HEK293 (cell line): ENCODE results near the gene UGGT2.
A peak's percentile ranks its signal among the peaks of the same experiment; 100 is the strongest.

Experiments
- GLI4 ChIP-seq: fragments of 450-650 bp; formaldehyde crosslinking; IDR thresholded peaks from 2 replicates; pipeline ENCODE4 v1.5.1; 2016; ENCODE audit warnings: missing biosample characterization, missing genetic modification characterization
- KLF16 ChIP-seq: fragments of 450-650 bp; formaldehyde crosslinking; IDR thresholded peaks from 2 replicates; pipeline ENCODE4 v1.5.1; 2017; ENCODE audit warnings: missing biosample characterization, missing genetic modification characterization
- SALL2 ChIP-seq: fragments of 450-650 bp; formaldehyde crosslinking; IDR thresholded peaks from 2 replicates; pipeline ENCODE4 v1.5.0; 2017; ENCODE audit warnings: missing biosample characterization, mild to moderate bottlenecking, missing genetic modification characterization, borderline replicate concordance
- SP7 ChIP-seq: fragments of 450-650 bp; formaldehyde crosslinking; IDR thresholded peaks from 2 replicates; pipeline ENCODE4 v1.5.1; 2016; ENCODE audit warnings: missing biosample characterization, missing genetic modification characterization
- TRIM28 ChIP-seq: IDR thresholded peaks from 2 replicates; pipeline ENCODE4 v1.6.1; 2011; ENCODE audit warnings: low read length, control low read depth, borderline replicate concordance
- ZBTB20 ChIP-seq: fragments of 450-650 bp; formaldehyde crosslinking; IDR thresholded peaks from 2 replicates; pipeline ENCODE4 v1.5.1; 2016; ENCODE audit warnings: missing biosample characterization, missing genetic modification characterization
- ZIC2 ChIP-seq: fragments of 450-650 bp; formaldehyde crosslinking; IDR thresholded peaks from 2 replicates; pipeline ENCODE4 v1.5.1; 2016; ENCODE audit warnings: missing biosample characterization, missing genetic modification characterization
- ZNF140 ChIP-seq: fragments of 450-650 bp; formaldehyde crosslinking; IDR thresholded peaks from 2 replicates; pipeline ENCODE4 v1.5.1; 2016; ENCODE audit warnings: missing biosample characterization, missing genetic modification characterization
- ZNF239 ChIP-seq: fragments of 450-650 bp; formaldehyde crosslinking; IDR thresholded peaks from 2 replicates; pipeline ENCODE4 v1.5.1; 2016; ENCODE audit warnings: missing biosample characterization, missing genetic modification characterization
- ZNF266 ChIP-seq: fragments of 450-650 bp; formaldehyde crosslinking; IDR thresholded peaks from 2 replicates; pipeline ENCODE4 v1.5.1; 2016; ENCODE audit warnings: missing biosample characterization, missing genetic modification characterization, low read depth
- ZNF274 ChIP-seq, 2 experiments: fragments of 200-500 bp in 1 of 2; fragments of 450-650 bp in 1 of 2; sonication (Bioruptor generic) in 1 of 2; formaldehyde crosslinking in 1 of 2; IDR thresholded peaks; 2 replicates each; pipeline versions ENCODE4 v1.5.1 to v1.6.1; 2014 to 2016; ENCODE audit warnings: borderline replicate concordance in 1 of 2, inconsistent platforms in 1 of 2, low read length in 1 of 2, missing biosample characterization in 1 of 2, missing genetic modification characterization in 1 of 2
- ZNF335 ChIP-seq: fragments of 450-650 bp; formaldehyde crosslinking; conservative IDR thresholded peaks from 2 replicates; pipeline ENCODE4 v1.5.1; 2016; ENCODE audit warnings: missing biosample characterization, missing genetic modification characterization
- ZNF391 ChIP-seq: fragments of 450-650 bp; formaldehyde crosslinking; IDR thresholded peaks from 2 replicates; pipeline ENCODE4 v1.5.1; 2016; ENCODE audit warnings: low read depth, missing biosample characterization, missing genetic modification characterization, borderline replicate concordance
- ZNF426 ChIP-seq: fragments of 450-650 bp; formaldehyde crosslinking; IDR thresholded peaks from 2 replicates; pipeline ENCODE4 v1.5.1; 2017; ENCODE audit warnings: missing biosample characterization, missing genetic modification characterization, mild to moderate bottlenecking, inconsistent platforms, moderate library complexity
- ZNF561 ChIP-seq: fragments of 450-650 bp; IDR thresholded peaks from 2 replicates; pipeline ENCODE4 v1.5.1; 2018; ENCODE audit warnings: missing biosample characterization, missing genetic modification characterization, borderline replicate concordance
- ZNF626 ChIP-seq: fragments of 450-650 bp; sonication (Bioruptor Pico); formaldehyde crosslinking; IDR thresholded peaks from 2 replicates; pipeline ENCODE4 v1.5.1; 2018; ENCODE audit warnings: missing biosample characterization, missing genetic modification characterization, inconsistent platforms
- ZNF791 ChIP-seq: fragments of 450-650 bp; formaldehyde crosslinking; IDR thresholded peaks from 2 replicates; pipeline ENCODE4 v1.5.1; 2016; ENCODE audit warnings: missing biosample characterization, missing genetic modification characterization
- TF ChIP-seq, protein P1 (sequence below): fragments of 450-650 bp; formaldehyde crosslinking; conservative IDR thresholded peaks from 2 replicates; pipeline ENCODE4 v1.5.1; 2016; ENCODE audit warnings: low read depth, missing biosample characterization, missing genetic modification characterization
- TF ChIP-seq, protein P2 (sequence below): fragments of 450-650 bp; formaldehyde crosslinking; IDR thresholded peaks from 2 replicates; pipeline ENCODE4 v1.5.1; 2017; ENCODE audit warnings: missing biosample characterization, missing genetic modification characterization
- TF ChIP-seq, protein P3 (sequence below): fragments of 450-650 bp; formaldehyde crosslinking; IDR thresholded peaks from 2 replicates; pipeline ENCODE4 v1.5.1; 2016; ENCODE audit warnings: missing biosample characterization, missing genetic modification characterization, borderline replicate concordance
- TF ChIP-seq, protein P4 (sequence below): fragments of 450-650 bp; formaldehyde crosslinking; IDR thresholded peaks from 2 replicates; pipeline ENCODE4 v1.5.1; 2017; ENCODE audit warnings: missing biosample characterization, missing genetic modification characterization
- TF ChIP-seq, protein P5 (sequence below): fragments of 450-650 bp; formaldehyde crosslinking; IDR thresholded peaks from 2 replicates; pipeline ENCODE4 v1.5.1; 2016; ENCODE audit warnings: missing biosample characterization, missing genetic modification characterization
- TF ChIP-seq, protein P6 (sequence below): fragments of 450-650 bp; formaldehyde crosslinking; IDR thresholded peaks from 2 replicates; pipeline ENCODE4 v1.5.1; 2017; ENCODE audit warnings: missing biosample characterization, mild to moderate bottlenecking, missing genetic modification characterization, moderate library complexity
- TF ChIP-seq, protein P7 (sequence below): fragments of 450-650 bp; formaldehyde crosslinking; IDR thresholded peaks from 2 replicates; pipeline ENCODE4 v1.5.1; 2016; ENCODE audit warnings: missing biosample characterization, missing genetic modification characterization, low read depth

The UGGT2 gene

DNA sequence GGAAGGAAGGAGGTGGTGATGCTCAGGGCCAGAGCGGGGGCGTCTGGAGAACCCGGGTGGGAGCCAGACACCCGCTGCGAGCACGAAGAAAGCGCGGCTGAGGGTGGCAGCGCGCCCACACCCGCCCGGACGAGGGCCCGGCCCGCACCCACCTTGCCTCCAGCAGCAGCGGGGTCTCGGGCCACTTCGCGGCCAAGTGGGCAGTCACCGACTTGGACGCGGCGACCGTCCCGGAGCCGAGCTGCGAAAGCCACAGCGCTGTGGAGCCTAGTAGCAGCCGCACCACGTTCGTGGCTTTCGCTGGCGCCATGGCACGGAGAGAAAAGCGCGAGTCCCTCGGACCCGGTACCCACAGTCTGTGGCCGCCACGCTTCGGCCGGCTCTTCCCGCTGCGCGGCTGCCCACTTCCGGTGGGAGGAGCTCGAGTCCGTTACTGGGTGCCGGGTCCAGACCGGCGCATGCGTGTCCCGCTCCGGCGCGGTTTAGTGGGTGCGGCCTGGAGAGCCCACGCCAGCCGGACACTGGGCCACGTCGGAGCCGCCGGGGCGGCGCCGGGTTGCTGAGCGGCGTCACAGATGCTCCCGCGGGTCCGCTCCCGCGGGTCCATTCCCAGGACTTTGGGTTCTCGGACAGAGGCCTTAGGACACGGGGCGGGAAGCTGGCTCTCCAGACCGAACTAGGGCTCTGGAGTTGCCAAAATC is at the start of gene UGGT2 (continued):
- TF ChIP-seq, protein P1, sequence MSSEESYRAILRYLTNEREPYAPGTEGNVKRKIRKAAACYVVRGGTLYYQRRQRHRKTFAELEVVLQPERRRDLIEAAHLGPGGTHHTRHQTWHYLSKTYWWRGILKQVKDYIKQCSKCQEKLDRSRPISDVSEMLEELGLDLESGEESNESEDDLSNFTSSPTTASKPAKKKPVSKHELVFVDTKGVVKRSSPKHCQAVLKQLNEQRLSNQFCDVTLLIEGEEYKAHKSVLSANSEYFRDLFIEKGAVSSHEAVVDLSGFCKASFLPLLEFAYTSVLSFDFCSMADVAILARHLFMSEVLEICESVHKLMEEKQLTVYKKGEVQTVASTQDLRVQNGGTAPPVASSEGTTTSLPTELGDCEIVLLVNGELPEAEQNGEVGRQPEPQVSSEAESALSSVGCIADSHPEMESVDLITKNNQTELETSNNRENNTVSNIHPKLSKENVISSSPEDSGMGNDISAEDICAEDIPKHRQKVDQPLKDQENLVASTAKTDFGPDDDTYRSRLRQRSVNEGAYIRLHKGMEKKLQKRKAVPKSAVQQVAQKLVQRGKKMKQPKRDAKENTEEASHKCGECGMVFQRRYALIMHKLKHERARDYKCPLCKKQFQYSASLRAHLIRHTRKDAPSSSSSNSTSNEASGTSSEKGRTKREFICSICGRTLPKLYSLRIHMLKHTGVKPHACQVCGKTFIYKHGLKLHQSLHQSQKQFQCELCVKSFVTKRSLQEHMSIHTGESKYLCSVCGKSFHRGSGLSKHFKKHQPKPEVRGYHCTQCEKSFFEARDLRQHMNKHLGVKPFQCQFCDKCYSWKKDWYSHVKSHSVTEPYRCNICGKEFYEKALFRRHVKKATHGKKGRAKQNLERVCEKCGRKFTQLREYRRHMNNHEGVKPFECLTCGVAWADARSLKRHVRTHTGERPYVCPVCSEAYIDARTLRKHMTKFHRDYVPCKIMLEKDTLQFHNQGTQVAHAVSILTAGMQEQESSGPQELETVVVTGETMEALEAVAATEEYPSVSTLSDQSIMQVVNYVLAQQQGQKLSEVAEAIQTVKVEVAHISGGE (tag by site-specific recombination) = peak; percentile 91
- TF ChIP-seq, protein P2, sequence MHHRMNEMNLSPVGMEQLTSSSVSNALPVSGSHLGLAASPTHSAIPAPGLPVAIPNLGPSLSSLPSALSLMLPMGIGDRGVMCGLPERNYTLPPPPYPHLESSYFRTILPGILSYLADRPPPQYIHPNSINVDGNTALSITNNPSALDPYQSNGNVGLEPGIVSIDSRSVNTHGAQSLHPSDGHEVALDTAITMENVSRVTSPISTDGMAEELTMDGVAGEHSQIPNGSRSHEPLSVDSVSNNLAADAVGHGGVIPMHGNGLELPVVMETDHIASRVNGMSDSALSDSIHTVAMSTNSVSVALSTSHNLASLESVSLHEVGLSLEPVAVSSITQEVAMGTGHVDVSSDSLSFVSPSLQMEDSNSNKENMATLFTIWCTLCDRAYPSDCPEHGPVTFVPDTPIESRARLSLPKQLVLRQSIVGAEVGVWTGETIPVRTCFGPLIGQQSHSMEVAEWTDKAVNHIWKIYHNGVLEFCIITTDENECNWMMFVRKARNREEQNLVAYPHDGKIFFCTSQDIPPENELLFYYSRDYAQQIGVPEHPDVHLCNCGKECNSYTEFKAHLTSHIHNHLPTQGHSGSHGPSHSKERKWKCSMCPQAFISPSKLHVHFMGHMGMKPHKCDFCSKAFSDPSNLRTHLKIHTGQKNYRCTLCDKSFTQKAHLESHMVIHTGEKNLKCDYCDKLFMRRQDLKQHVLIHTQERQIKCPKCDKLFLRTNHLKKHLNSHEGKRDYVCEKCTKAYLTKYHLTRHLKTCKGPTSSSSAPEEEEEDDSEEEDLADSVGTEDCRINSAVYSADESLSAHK (tag by site-specific recombination) = peak; percentile 7; the same call in 1 of the 2 replicates
- TF ChIP-seq, protein P3, sequence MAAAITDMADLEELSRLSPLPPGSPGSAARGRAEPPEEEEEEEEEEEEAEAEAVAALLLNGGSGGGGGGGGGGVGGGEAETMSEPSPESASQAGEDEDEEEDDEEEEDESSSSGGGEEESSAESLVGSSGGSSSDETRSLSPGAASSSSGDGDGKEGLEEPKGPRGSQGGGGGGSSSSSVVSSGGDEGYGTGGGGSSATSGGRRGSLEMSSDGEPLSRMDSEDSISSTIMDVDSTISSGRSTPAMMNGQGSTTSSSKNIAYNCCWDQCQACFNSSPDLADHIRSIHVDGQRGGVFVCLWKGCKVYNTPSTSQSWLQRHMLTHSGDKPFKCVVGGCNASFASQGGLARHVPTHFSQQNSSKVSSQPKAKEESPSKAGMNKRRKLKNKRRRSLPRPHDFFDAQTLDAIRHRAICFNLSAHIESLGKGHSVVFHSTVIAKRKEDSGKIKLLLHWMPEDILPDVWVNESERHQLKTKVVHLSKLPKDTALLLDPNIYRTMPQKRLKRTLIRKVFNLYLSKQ (tag by site-specific recombination) = no peak
- TF ChIP-seq, protein P4, sequence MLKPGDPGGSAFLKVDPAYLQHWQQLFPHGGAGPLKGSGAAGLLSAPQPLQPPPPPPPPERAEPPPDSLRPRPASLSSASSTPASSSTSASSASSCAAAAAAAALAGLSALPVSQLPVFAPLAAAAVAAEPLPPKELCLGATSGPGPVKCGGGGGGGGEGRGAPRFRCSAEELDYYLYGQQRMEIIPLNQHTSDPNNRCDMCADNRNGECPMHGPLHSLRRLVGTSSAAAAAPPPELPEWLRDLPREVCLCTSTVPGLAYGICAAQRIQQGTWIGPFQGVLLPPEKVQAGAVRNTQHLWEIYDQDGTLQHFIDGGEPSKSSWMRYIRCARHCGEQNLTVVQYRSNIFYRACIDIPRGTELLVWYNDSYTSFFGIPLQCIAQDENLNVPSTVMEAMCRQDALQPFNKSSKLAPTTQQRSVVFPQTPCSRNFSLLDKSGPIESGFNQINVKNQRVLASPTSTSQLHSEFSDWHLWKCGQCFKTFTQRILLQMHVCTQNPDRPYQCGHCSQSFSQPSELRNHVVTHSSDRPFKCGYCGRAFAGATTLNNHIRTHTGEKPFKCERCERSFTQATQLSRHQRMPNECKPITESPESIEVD = no peak
- TF ChIP-seq ZNF266 (no peak), ZNF561 (tag by site-specific recombination) (peak; percentile 83), ZIC2 (tag by site-specific recombination) (peak; percentile 58), GLI4 (peak; percentile 50; the same call in 1 of the 2 replicates), ZNF140 (tag by site-specific recombination) (no peak), ZNF391 (tag by site-specific recombination) (no peak), SALL2 (tag by site-specific recombination) (no peak), ZNF274 (IDR thresholded peaks at IDR 0.05; ENCODE audit: low read length) (no peak), ZNF274 (tag by site-specific recombination; IDR thresholded peaks at IDR 0.05; ENCODE audit: borderline replicate concordance) (no peak), KLF16 (tag by site-specific recombination) (peak; percentile 75; the same call in 1 of the 2 replicates), ZNF626 (tag by site-specific recombination) (no peak), TRIM28 (no peak), ZNF335 (tag by site-specific recombination) (peak; percentile 73), ZBTB20 (peak; percentile 31; the same call in 1 of the 2 replicates), SP7 (tag by site-specific recombination) (no peak; the same call in 1 of the 2 replicates), ZNF791 (tag by site-specific recombination) (no peak), ZNF239 (tag by site-specific recombination) (no peak), ZNF426 (tag by site-specific recombination) (no peak)
- TF ChIP-seq, protein P5, sequence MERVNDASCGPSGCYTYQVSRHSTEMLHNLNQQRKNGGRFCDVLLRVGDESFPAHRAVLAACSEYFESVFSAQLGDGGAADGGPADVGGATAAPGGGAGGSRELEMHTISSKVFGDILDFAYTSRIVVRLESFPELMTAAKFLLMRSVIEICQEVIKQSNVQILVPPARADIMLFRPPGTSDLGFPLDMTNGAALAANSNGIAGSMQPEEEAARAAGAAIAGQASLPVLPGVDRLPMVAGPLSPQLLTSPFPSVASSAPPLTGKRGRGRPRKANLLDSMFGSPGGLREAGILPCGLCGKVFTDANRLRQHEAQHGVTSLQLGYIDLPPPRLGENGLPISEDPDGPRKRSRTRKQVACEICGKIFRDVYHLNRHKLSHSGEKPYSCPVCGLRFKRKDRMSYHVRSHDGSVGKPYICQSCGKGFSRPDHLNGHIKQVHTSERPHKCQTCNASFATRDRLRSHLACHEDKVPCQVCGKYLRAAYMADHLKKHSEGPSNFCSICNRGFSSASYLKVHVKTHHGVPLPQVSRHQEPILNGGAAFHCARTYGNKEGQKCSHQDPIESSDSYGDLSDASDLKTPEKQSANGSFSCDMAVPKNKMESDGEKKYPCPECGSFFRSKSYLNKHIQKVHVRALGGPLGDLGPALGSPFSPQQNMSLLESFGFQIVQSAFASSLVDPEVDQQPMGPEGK (tag by site-specific recombination) = peak; percentile 16
- TF ChIP-seq, protein P6, sequence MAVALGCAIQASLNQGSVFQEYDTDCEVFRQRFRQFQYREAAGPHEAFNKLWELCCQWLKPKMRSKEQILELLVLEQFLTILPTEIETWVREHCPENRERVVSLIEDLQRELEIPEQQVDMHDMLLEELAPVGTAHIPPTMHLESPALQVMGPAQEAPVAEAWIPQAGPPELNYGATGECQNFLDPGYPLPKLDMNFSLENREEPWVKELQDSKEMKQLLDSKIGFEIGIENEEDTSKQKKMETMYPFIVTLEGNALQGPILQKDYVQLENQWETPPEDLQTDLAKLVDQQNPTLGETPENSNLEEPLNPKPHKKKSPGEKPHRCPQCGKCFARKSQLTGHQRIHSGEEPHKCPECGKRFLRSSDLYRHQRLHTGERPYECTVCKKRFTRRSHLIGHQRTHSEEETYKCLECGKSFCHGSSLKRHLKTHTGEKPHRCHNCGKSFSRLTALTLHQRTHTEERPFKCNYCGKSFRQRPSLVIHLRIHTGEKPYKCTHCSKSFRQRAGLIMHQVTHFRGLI (tag by site-specific recombination) = 0 out of 2 replicates have a peak, but pooled peaks have one; percentile 18
- TF ChIP-seq, protein P7, sequence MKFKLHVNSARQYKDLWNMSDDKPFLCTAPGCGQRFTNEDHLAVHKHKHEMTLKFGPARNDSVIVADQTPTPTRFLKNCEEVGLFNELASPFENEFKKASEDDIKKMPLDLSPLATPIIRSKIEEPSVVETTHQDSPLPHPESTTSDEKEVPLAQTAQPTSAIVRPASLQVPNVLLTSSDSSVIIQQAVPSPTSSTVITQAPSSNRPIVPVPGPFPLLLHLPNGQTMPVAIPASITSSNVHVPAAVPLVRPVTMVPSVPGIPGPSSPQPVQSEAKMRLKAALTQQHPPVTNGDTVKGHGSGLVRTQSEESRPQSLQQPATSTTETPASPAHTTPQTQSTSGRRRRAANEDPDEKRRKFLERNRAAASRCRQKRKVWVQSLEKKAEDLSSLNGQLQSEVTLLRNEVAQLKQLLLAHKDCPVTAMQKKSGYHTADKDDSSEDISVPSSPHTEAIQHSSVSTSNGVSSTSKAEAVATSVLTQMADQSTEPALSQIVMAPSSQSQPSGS (tag by site-specific recombination) = no peak
